Activated CD8-positive, alpha-beta T cell treated with anti-CD3 and anti-CD28 coated beads, Interleukin-2, amount 10 ng/mL, durations not matched to agents 7 days and 5 days (primary cell): Measurements from ENCODE around the gene ZNF793. TPM values are rescaled to one million over a fixed set of nuclear protein-coding genes. Genes with fewer than 3 reads are reported as not detected.
A peak's percentile ranks its signal among the peaks of the same experiment; 100 is the strongest.

Source experiments
- ATAC-seq: fragments of 150-1000 bp; cut with Tn5 transposase; one replicate; pipeline ENCODE4 v1.10.0; 2021; ENCODE audit warnings: moderate library complexity
- CTCF ChIA-PET: fragments of 350-600 bp; sonication (Branson Sonifier 250); formaldehyde crosslinking; loops from one replicate; lab custom pipeline; 2021; ENCODE audit warnings: antibody characterized with exemption; lab: Charles Lee
- POLR2A ChIA-PET: fragments of 350-600 bp; sonication (Branson Sonifier 250); formaldehyde crosslinking; loops from one replicate; lab custom pipeline; 2021; ENCODE audit warnings: antibody characterized with exemption; lab: Charles Lee
- DNase-seq: peaks from one replicate; pipeline ENCODE4 v3.0.0-alpha.2; 2020
- H3K27ac Mint-ChIP-seq: one replicate; pipeline ENCODE4 v1.8.0; 2021; ENCODE audit warnings: mild to moderate bottlenecking, mixed read lengths
- H3K27me3 Mint-ChIP-seq: one replicate; pipeline ENCODE4 v1.8.0; 2021; ENCODE audit warnings: low read depth, mixed read lengths
- H3K36me3 Mint-ChIP-seq: one replicate; pipeline ENCODE4 v1.8.0; 2021; ENCODE audit warnings: low read depth, mixed read lengths
- H3K4me1 Mint-ChIP-seq: one replicate; pipeline ENCODE4 v1.8.0; 2021; ENCODE audit warnings: low read depth, mixed read lengths
- H3K4me3 Mint-ChIP-seq: one replicate; pipeline ENCODE4 v1.8.0; 2021; ENCODE audit warnings: mild to moderate bottlenecking, mixed read lengths
- H3K9me3 Mint-ChIP-seq: one replicate; pipeline ENCODE4 v1.8.0; 2022; ENCODE audit warnings: mixed read lengths; ENCODE audit not compliant: insufficient read depth
- total RNA-seq, 2 experiments: library from RNA; stranded (reverse); gene quantifications; one replicate each; pipeline ENCODE4 v1.2.3, GENCODE V29; 2021

The ZNF793 gene
- 1 to 10 TPM; 4.7 to 6.0 TPM for total RNA-seq

DNA sequence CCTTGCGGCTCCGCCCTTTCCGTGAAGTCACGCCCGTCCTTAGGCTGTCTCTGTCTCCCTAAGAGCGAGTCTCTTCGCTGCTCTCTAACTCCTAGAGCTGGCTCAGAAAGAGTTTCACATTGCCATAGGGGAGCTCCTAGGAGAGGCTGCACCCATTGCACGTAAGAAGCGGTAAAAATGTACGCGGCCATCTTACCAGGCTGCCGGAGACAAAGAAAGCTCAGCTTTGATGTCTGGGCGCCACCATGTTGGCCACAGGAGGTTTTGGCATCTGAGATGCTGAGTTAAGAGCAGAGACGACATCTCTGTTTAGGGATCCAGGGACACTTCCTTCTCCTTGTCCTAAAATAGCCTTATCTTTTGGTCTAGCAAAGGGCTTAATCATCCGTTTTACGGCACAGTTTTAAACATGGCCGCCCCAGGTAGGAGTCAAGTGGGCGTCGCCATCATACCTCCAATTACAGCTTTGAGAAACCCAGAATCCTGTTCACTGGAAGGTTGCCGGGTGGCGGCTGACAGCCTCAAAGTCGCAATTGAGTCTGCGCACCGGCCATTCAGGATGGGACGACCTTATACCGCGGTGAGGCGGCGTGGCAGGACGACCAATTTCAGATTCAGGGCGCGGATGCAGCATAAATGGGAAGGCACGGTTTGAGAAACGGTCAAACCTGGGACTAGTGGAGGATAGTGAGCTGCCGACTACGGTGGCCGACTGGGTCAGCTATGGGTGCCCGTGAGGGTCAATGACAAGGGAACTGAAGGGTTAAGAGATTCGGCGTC is at the start of gene ZNF793:
Gene ZNF793, plus strand, starts transcription at position 553 of the 780 bp plus-strand sequence. CDS start 16,501 bp downstream, outside the sequence.
- CTCF ChIA-PET = interaction anchor here (0.7 to 1.2 kb wide), 4 partner anchors 10 to 189 kb away, joined by 3 to 4 read pairs (median 3); no protein-coding TSS in a partner anchor
- H3K9me3 Mint-ChIP-seq = peaks cover 26% of the 10 kb centered on the region

GRCh38 chr19:37466277-37466797 is 40.4 kb upstream of the ZNF793 start:
- ChIA-PET POLR2A (interaction anchor here (1.0 to 1.8 kb wide), 3 partner anchors 40 to 977 kb away, joined by 3 to 10 read pairs (median 3); partner anchors contain the start of genes ZNF566 and ZNF793), CTCF (interaction anchor here (0.6 kb wide), 1 partner anchor 48 kb away, joined by 3 read pairs; no protein-coding TSS in a partner anchor)
- H3K4me1 Mint-ChIP-seq = peaks cover 33% of the 10 kb centered on the region
- H3K36me3 Mint-ChIP-seq = peaks cover 36% of the 10 kb centered on the region
- H3K9me3 Mint-ChIP-seq = peaks cover 14% of the 10 kb centered on the region
- no peaks in the 10 kb centered on the region for H3K27me3 Mint-ChIP-seq
- H3K4me3 Mint-ChIP-seq = peak overlapping the region; percentile 91
- no peak for ATAC-seq
- H3K27ac Mint-ChIP-seq = peak overlapping the region; percentile 95
- DNase-seq = no peak

More for the DNA sequence above, at the start of gene ZNF793:
- Mint-ChIP-seq H3K4me1 (no peaks in the 10 kb centered on the region), H3K36me3 (peaks cover 43% of the 10 kb centered on the region), H3K4me3 (no peak within 1 kb of the TSS), H3K27me3 (no peaks in the 10 kb centered on the region), H3K27ac (no peak within 1 kb of the TSS)
- POLR2A ChIA-PET = interaction anchor here (0.8 to 2.5 kb wide), 10 partner anchors 37 to 818 kb away, joined by 3 to 11 read pairs (median 6); partner anchors contain the start of genes ZNF527, ZNF540, ZNF569 and ZNF570
- DNase-seq = peak; percentile 84
- peak; percentile 89 for ATAC-seq

GRCh38 chr19:37466798-37467607 is 39.7 kb upstream of the ZNF793 start, which contains the start of gene ZNF569:
Gene ZNF569 (minus strand): TSS chr19:37467444. CDS start chr19:37444921, 22,523 bp downstream.
- ChIA-PET POLR2A (interaction anchor here (1.0 to 1.8 kb wide), 7 partner anchors 40 to 978 kb away, joined by 3 to 10 read pairs (median 3); partner anchors contain the start of genes ZNF527, ZNF540, ZNF566 and ZNF571), CTCF (interaction anchor here (0.6 to 0.7 kb wide), 2 partner anchors 40 to 47 kb away, joined by 3 read pairs; partner anchors contain the start of gene ZNF793)
- H3K4me3 Mint-ChIP-seq = peak within 1 kb of the TSS; percentile 91
- peak; percentile 94 for DNase-seq
- peak within 1 kb of the TSS; percentile 95 for H3K27ac Mint-ChIP-seq
- peaks cover 36% of the 10 kb centered on the region for H3K36me3 Mint-ChIP-seq
- peaks cover 14% of the 10 kb centered on the region for H3K9me3 Mint-ChIP-seq
- ATAC-seq = peak; percentile 66
- H3K4me1 Mint-ChIP-seq = peaks cover 33% of the 10 kb centered on the region
- no peaks in the 10 kb centered on the region for H3K27me3 Mint-ChIP-seq

DNA sequence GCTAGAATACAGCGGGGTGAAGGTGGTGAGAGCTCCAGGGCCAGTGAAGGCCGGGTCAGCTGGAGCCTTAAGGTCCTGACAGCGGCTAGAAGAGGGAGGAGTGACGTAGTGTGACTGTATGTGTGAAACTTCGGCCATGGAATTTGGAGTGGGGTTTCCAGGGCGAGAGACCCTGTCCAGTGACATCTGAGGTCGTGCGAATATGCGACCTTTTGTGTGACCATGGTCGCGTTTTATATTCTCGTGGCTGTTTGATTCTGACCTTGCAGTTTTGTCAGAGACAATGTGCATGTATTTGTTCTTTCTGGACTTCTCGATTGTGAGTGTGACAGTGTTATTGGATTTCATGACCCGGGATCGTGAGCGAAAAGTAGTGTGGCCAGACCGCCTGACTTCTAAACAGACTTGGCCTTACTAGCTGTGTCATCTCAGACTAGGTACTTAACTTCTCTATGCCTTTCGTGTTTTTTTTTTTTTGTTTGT is 39.1 kb upstream of the ZNF793 start:
- H3K36me3 Mint-ChIP-seq = peaks cover 36% of the 10 kb centered on the region
- peaks cover 33% of the 10 kb centered on the region for H3K4me1 Mint-ChIP-seq
- DNase-seq (no peak), ATAC-seq (no peak)
- ChIA-PET POLR2A (interaction anchor here (1.0 to 1.3 kb wide), 5 partner anchors 97 to 696 kb away, joined by 3 to 8 read pairs (median 3); partner anchors contain the start of genes ZNF527, ZNF540 and ZNF571), CTCF (interaction anchor here (0.7 kb wide), 1 partner anchor 39 kb away, joined by 3 read pairs; the partner anchor contains the start of gene ZNF793)
- H3K27ac Mint-ChIP-seq = peak overlapping the region; percentile 95
- H3K27me3 Mint-ChIP-seq = no peaks in the 10 kb centered on the region
- H3K9me3 Mint-ChIP-seq = peaks cover 14% of the 10 kb centered on the region
- peak overlapping the region; percentile 91 for H3K4me3 Mint-ChIP-seq

DNA sequence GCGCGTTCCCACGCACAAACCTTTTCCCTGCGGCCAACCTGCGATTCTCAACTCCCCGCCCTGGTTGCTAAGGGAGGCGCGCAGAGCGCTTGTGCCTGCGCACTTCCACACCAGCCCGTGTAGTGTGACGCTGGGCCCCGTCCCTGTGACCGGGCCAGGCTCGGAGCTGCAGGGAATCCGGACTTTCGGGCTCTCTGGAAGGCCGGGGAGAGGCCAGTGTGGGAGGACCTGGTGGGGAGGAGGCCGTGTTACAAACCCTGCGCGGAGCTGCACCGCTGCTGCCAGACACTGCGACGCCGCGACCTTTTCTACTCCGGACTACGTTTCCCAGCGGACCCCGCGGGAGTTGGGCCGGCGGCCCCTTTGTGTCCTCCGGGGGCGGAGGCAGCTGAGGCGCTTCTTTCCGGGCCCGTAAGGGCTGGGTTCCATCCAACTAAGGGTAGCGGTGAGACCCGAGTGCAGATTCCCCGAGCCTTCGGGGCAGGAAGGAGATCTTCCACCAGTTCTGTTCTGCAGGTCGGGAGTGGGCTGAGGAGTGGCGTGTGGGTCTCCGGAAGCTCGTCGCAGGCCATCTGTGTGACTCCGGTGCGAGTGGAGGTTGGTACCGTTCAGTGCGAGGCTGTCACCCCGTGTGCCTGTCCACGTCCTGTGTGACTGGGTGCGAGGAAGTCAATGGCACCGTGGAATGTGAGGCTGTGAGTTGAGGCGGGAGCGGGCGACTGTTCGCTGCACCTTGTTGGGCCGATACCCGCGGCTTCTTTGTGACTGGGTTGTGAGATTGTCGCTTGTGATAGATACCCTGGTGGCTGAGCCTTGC is 37.6 kb upstream of the ZNF793 start, which contains the start of gene ZNF570:
Gene ZNF570, plus strand, starts transcription at position 396 of the 817 bp plus-strand sequence. CDS start 999 bp downstream, outside the sequence.
- DNase-seq (peak; percentile 91), ATAC-seq (peak; percentile 80)
- H3K4me3 Mint-ChIP-seq = peak within 1 kb of the TSS; percentile 91
- peaks cover 34% of the 10 kb centered on the region for H3K36me3 Mint-ChIP-seq
- no peaks in the 10 kb centered on the region for H3K27me3 Mint-ChIP-seq
- CTCF ChIA-PET = no interaction called here
- H3K9me3 Mint-ChIP-seq = peaks cover 14% of the 10 kb centered on the region
- POLR2A ChIA-PET = interaction anchor here (0.6 to 1.4 kb wide), 6 partner anchors 37 to 620 kb away, joined by 3 to 11 read pairs (median 4); partner anchors contain the start of genes ZNF527, ZNF573 and ZNF793
- H3K4me1 Mint-ChIP-seq = peaks cover 33% of the 10 kb centered on the region
- peak within 1 kb of the TSS; percentile 97 for H3K27ac Mint-ChIP-seq

DNA sequence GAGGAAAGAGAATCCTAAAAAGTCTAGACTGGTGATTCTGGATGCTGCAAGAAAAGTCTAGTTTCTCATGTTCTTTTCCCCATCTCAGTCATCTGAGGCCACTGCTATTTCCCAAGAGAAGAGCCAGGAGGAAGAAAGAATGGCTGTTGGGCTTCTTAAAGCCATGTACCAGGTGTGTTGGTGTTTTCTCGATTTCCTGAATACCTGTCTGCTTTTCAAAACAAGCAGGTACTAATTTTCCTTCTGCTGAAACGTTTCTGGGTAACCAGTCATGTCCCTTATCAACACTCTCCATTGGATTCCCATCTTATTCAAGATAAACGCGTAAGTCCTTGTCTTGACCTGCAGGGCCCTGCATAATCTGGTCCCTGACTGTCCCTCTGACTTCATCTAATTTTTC is 36.5 kb upstream of the ZNF793 start:
- peaks cover 30% of the 10 kb centered on the region for H3K36me3 Mint-ChIP-seq
- H3K4me1 Mint-ChIP-seq = peaks cover 33% of the 10 kb centered on the region
- no peaks in the 10 kb centered on the region for H3K27me3 Mint-ChIP-seq
- peak overlapping the region; percentile 97 for H3K27ac Mint-ChIP-seq
- H3K9me3 Mint-ChIP-seq = peaks cover 6% of the 10 kb centered on the region
- ChIA-PET CTCF (no interaction called here), POLR2A (no interaction called here)
- H3K4me3 Mint-ChIP-seq = peak overlapping the region; percentile 91
- ATAC-seq = no peak
- DNase-seq = no peak

DNA sequence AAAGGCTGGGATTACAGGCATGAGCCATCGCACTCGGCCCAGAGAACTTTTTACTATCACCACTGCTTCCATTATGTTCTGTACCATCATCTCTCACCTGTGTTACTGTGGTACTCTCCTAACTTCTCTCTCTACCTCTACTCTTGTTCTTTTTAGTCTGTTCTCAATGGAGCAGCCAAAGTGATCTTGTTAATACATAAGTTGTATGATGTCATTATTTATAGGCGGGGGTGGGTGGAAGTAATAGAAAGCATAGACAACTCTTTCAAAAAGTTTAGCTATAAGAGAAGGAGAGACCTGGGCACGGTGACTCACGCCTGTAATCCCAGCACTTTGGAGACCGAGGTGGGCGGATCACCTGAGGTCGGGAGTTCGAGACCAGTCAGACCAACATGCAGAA is 34.6 kb upstream of the ZNF793 start:
- no peak overlapping the region for H3K4me3 Mint-ChIP-seq
- no peak for DNase-seq
- peaks cover 45% of the 10 kb centered on the region for H3K36me3 Mint-ChIP-seq
- POLR2A ChIA-PET = no interaction called here
- H3K9me3 Mint-ChIP-seq = peaks cover 20% of the 10 kb centered on the region
- no peak for ATAC-seq
- CTCF ChIA-PET = no interaction called here
- H3K27me3 Mint-ChIP-seq = no peaks in the 10 kb centered on the region
- H3K27ac Mint-ChIP-seq = no peak overlapping the region
- peaks cover 26% of the 10 kb centered on the region for H3K4me1 Mint-ChIP-seq

GRCh38 chr19:37484406-37485168 is 22.2 kb upstream of the ZNF793 start:
- H3K4me1 Mint-ChIP-seq = no peaks in the 10 kb centered on the region
- H3K27me3 Mint-ChIP-seq = no peaks in the 10 kb centered on the region
- ChIA-PET CTCF (no interaction called here), POLR2A (interaction anchor here (0.7 kb wide), 1 partner anchor 70 kb away, joined by 3 read pairs; no protein-coding TSS in a partner anchor)
- no peak for DNase-seq
- H3K4me3 Mint-ChIP-seq = no peak overlapping the region
- peaks cover 49% of the 10 kb centered on the region for H3K36me3 Mint-ChIP-seq
- peaks cover 68% of the 10 kb centered on the region for H3K9me3 Mint-ChIP-seq
- H3K27ac Mint-ChIP-seq = no peak overlapping the region
- no peak for ATAC-seq

DNA sequence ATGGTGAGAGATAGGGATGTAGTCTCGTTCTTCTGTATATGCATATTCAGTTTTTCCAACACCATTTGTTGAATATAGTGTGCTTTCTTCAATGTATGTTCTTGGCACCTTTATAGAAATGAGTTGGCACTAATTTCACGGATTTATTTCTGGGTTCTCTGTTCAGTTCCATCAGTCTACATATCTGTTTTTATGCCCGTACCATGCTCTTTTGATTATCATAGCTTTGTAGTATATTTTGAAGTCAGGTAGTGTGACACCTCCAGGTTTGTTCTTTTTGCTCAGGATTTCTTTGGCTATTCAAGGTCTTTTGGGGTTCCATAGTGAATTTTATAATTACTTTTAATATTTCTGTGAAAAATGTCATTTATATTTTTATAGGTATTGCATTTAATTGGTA is 14.5 kb upstream of the ZNF793 start:
- ATAC-seq (no peak), DNase-seq (no peak)
- CTCF ChIA-PET = no interaction called here
- POLR2A ChIA-PET = no interaction called here
- H3K36me3 Mint-ChIP-seq = peaks cover 1% of the 10 kb centered on the region
- no peaks in the 10 kb centered on the region for H3K27me3 Mint-ChIP-seq
- H3K4me1 Mint-ChIP-seq = no peaks in the 10 kb centered on the region
- H3K27ac Mint-ChIP-seq = no peak overlapping the region
- no peak overlapping the region for H3K4me3 Mint-ChIP-seq
- peaks cover 40% of the 10 kb centered on the region for H3K9me3 Mint-ChIP-seq
